ENCODE data around the gene MUC5B.

MUC5B gene

DNA sequence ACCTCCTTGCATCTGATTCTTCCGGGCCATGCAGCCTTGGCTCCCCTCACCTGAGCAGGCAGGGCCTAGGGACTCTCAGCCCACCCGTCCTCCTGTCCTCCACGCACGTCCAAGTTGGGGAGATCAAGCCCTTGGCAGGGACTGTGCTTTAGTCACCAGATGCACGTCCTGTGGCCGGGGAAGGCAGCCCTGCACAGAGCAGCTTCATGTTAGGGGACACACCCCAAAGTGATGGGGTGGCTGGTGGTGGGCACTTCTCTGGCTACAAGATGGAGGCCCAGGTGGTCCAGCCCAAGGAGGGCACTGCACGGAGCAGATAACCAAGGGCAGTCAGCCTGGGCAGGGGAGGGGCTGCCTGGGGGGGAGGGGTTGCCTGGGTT lies 1.2 kb downstream of the MUC5B start:
- DNase-seq: peak; percentile 41

DNA sequence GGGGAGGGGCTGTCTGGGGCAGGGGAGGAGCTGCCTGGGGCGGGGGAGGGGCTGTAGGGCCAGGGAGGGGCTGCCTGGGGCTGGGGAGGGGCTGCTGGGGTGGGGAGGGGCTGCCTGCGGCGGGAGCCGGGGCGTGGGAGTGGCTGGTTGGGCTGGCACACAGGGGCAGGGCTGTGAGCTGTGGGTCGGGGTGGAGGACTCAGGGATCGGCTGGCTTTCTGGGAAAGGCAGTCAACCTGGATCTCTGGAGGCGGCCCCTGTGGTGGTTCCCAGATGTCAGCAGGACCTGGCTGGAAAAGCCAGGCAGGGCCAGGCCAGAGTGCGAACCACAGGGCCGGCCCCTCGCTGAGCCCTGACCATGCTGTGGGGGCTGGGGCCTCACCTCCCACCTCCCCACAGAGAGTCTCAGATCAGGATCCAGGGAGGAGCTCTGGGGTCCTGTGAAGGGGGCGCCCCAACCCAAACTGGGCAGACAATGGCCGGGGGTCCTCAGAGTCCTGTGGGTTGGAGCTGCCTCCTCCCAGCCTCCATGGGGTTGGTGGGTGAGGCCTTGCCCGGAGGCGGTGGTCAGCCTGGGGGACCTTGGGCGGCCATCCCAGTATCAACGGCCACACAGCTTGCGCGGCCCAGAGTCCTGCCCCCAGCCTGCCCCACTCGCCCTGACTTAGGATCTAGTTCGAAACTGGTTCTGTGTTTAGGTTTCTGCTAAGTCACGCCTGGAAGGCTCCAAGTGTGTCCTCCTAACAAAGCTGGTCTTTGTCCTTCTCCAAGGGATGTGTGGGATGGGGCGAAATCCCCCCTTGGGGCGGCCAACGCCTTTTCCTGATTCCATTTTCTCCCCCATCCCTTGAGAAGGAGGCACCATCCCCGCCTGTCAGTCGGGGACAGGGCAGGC lies 1.9 kb downstream of the MUC5B start:
- DNase-seq: peak; percentile 57

DNA sequence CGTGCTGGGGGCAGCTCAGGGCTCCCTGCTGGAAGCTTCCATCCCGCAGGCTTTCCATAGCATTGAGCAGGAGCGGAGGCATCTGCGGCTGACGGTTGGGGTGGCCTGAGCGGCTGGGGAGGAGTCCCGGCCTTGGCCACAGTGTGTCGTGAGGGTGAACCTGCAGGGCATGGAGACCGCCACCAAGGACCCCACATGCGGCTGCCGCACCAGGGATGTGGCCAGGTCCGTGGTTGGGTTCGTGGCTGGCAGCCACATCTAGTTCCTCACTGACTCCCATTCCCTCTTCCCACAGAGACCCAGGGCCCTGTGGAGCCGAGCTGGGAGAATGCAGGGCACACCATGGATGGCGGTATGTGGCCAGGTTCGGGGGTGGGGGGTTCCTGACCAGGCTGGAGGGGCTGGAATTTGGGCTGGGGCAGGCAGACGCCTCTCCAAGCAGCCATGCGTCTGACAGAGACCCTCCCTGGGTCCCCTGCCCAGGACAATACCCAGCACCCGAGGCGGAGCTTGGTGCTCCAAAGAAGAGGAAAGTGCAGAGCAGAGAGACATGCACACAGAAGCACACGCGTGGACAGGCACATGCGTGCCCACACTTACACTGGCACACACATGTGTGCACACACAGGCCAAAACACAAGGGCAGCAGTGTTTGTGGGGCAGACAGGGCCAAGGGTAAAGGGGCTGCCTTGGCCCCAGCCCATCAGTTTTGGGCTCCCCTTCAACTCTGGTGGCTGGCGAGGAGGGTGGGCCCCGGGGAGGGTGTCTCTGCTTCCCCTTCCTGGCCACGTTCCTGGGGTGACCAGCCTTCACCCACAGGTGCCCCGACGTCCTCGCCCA lies 2.7 kb downstream of the MUC5B start:
- DNase-seq: peak; percentile 55

DNA sequence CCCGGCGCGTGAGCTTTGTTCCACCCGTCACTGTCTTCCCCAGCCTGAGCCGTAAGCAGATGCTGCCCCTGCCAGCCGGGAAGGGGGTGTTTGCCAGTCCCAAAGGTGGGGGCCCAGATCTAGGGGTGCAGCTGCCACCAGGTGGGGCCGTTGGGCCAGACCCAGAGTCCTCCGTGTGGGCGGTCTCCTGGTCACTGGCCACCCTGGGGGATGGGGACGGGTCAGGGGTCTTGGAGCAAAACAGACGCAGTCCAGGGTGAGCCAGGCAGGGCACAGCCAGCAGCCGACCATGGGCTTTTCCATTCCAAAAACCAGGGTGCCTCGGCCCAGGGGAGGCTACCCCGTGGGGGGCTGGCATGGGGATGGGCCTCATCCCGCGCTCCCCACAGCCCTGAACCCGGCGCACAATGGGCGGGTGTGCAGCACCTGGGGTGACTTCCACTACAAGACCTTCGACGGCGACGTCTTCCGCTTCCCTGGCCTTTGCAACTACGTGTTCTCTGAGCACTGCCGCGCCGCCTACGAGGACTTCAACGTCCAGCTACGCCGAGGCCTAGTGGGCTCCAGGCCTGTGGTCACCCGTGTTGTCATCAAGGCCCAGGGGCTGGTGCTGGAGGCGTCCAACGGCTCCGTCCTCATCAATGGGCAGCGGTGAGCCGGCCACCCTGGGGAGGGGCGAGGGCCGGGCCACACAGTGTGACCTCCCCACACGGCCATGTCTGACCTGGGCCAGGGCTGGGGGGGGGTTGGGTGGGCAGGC lies 3.5 kb downstream of the MUC5B start:
- peak; percentile 57 for DNase-seq

DNA sequence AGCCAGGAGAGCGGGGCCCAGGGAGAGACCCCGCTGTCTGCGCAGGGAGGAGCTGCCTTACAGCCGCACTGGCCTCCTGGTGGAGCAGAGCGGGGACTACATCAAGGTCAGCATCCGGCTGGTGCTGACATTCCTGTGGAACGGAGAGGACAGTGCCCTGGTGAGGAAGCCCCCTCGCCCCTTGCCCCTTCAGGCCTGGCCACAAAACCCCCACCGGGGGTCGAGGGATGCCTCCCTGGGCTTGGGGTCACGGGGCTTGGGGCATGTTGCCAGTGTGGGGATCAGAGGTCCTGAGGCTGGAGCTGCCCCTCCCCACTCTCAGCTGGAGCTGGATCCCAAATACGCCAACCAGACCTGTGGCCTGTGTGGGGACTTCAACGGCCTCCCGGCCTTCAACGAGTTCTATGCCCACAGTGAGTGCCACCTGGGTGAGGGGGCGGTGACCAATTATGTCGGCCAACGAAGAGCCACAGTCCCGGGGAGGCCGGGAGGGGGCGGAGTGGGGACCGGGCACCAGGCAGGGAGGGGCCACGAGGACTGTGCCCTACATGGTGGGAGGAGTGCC lies 4.2 kb downstream of the MUC5B start:
- peak; percentile 59 for DNase-seq

DNA sequence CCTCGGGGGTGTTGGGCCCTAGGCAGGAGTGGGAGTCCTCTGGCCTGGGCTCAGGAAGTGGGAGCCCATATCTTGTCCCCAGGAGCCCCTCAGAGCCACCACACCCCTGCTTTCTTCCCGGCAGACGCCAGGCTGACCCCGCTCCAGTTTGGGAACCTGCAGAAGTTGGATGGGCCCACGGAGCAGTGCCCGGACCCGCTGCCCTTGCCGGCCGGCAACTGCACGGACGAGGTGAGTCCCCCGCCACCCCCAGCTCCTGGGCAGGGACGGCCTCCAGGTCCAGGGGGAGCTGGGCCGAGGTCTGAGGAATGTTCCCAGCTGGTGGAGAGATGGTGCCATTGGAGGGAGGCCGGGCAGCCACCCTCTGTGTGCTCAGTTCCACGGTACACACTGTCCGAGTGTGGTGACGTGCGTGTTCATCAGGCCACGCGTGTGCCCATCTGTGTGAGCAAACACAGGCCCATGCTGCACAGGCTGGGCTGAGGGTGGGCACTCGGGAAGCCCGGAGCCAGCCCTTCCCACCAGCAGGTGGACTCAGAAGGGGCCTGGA lies 4.8 kb downstream of the MUC5B start:
- peak; percentile 44 for DNase-seq

DNA sequence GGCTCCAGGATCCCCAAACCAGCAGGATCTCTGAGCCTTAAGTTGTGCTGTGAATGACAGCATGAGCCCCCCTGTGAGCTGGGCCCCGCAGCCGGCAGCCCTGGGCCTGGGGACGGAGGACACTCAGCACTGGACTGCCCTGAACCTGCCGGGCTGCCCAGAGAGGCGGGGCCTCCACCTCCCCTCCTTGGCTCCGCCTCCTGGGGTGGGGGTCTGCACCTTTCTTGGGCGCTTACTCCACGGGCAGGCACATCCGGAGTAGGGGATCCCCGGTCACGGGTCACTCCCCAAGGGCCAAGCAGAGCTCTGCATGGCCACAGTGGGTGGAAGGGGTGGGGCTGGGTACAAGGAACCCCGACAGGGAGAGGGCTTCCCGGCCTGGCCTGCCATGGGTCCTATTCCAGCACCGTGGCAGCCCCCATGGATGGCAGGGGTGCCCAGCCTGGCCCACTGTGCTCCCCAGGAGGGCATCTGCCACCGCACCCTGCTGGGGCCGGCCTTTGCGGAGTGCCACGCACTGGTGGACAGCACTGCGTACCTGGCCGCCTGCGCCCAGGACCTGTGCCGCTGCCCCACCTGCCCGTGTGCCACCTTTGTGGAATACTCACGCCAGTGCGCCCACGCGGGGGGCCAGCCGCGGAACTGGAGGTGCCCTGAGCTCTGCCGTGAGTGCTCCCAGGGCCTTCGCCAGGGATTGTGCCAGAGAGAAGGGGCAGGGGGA lies 5.4 kb downstream of the MUC5B start:
- peak; percentile 58 for DNase-seq

DNA sequence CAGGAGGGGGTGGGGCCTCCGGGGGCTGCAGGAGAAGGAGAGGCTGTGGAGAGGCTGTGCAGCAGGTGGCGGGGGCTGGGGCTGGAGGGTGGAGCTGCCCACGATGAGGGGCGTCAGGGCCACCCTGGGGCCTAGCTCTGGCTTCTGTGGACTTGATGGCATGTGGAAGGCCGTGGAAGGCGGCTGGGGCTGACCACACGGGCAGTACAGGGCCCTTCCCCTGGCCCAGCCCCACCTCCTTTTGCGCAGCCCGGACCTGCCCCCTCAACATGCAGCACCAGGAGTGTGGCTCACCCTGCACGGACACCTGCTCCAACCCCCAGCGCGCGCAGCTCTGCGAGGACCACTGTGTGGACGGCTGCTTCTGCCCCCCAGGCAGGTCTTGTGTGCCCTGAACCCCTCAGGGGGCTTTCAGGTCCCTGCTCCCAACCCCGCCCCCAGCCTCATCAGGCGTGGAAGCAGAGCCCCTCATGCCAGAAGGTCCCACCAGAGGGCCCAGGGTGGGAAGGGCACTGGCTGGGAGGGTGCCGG lies 6.1 kb downstream of the MUC5B start:
- peak; percentile 55 for DNase-seq

DNA sequence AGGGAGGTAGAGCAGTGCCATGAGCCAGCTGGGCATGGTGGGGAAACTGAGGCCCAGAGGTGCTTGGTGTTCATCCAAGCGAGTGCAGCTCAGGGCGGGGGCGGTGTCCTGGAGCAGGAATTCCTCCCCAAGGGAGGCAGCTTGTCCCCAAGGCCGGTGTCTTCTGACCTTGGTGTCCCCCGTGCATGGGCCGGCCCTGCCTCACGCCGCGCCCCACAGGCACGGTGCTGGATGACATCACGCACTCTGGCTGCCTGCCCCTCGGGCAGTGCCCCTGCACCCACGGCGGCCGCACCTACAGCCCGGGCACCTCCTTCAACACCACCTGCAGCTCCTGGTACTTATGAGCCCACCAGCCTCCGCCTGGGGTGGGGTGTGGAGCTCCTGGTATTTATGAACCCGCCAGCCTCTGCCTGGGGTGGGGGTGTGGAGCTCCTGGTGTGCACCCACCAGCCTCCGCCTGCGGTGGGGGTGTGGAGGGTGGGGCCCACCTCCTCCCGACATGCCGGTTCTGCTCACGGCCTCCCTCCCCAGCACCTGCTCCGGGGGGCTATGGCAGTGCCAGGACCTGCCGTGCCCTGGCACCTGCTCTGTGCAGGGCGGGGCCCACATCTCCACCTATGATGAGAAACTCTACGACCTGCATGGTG lies 6.7 kb downstream of the MUC5B start:
- DNase-seq: peak; percentile 57

DNA sequence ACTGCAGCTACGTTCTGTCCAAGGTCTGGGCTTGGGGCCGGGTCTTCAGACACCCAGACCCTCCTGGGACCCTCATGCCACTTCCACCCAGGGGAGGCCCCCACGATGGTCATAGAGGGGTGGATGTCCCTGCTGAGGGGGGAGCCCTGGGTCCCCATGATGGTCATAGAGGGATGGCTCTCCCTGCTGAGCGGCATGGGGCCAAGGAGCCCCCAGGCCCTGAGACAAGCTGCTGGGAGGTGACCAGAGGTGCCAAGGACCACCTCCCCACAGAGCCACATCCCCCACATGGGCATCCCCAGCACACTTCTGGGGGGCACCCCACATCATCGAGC lies 7.2 kb downstream of the MUC5B start:
- DNase-seq: peak; percentile 55

DNA sequence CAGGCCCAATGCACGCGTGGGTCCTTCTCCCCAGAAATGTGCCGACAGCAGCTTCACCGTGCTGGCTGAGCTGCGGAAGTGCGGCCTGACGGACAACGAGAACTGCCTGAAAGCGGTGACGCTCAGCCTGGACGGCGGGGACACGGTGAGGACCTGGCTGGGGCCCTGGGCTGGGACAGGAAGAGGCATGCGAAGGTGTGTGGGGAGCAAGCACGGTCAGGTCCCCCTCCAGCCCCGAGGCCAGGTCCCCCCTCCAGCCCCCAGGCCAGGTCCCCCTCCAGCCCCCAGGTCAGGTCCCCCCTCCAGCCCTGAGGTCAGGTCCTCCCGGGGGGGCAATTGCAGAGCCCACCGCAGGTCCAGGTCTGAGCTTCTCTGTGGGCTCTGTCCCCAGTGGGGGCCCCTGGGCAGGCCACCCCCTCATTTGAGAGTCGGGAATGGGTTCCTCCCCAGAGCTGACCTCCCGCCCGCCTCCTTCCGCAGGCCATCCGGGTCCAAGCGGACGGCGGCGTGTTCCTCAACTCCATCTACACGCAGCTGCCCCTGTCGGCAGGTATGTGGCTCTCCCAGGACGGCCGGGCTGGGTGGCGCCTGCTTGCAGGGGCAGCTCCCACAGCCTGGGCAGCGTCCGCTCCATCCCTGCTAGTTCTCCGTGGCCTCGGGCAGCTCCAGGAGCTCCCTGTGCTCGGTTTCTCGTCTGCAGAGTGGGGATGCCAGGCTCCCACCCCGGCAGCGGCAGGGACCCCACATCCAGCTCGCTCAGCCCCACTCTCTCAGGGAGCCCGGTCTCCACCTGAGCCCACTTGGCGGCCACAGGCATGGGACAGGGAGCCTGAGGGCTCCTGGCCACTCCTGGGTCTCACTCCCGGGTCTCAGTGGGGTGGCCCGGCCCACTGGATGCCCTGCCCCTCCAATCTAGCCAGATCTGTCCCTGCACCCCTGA lies 7.9 kb downstream of the MUC5B start:
- DNase-seq: peak; percentile 59

DNA sequence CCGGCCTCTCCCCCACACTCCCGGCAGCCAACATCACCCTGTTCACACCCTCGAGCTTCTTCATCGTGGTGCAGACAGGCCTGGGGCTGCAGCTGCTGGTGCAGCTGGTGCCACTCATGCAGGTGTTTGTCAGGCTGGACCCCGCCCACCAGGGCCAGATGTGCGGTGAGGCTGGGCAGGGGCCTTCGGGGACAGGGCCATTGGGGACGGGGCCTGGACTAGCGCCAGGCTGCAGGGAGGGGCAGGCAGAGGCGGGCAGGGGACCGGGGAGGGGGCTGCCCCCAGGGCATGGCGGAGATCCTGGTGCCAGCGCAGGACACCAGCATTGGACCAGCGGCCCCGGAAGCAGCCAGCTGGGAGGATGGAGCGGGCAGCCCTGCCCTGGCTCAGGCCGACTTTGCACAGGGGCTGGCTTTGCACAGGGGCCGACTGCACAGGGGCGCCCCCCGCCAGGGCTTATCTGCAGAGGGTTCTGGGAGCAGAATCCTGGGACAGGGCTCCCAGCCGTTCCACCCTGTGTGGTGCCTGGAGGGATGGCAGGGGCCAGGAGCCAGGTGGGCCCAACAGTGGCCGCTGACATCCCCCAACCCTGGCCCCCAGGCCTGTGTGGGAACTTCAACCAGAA lies 8.6 kb downstream of the MUC5B start:
- peak; percentile 57 for DNase-seq

DNA sequence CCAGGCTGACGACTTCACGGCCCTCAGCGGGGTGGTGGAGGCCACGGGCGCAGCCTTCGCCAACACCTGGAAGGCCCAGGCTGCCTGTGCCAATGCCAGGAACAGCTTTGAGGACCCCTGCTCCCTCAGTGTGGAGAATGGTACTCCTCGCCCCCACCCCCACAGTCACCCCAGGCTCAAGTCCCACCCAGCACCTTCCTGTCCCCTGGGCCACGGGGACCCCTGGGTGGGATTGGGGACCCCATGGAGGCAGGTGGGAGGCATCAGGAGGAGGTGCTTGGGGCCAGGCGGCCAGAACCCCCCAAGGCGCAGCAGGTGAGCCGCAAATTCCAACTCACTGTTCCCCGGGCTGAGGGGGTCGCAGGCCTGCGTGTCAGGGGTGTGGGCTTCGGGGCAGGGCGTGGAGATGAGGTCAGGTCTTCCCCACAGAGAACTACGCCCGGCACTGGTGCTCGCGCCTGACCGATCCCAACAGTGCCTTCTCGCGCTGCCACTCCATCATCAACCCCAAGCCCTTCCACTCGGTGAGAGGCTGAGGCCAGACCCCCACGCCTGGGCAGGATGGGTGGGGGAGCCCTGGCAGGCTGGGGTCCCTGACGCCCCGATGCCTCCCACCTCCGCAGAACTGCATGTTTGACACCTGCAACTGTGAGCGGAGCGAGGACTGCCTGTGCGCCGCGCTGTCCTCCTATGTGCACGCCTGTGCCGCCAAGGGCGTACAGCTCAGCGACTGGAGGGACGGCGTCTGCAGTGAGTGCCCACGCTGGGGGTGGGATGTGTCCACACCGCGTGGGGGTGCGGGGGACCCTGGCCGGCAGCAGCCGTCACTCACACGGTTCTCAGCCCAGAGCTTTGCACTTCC lies 9.4 kb downstream of the MUC5B start:
- peak; percentile 59 for DNase-seq

DNA sequence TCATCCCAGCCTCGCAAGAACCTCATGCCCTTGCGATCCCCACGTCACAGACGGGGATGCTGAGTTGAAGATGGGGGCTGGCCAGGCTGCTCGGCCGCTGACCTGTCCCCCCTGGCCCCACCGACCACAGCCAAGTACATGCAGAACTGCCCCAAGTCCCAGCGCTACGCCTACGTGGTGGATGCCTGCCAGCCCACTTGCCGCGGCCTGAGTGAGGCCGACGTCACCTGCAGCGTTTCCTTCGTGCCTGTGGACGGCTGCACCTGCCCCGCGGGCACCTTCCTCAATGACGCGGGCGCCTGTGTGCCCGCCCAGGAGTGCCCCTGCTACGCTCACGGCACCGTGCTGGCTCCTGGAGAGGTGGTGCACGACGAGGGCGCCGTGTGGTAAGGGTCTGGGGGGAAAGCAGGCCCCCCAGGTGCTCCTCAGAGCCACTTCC lies 10.0 kb downstream of the MUC5B start:
- DNase-seq: no peak

DNA sequence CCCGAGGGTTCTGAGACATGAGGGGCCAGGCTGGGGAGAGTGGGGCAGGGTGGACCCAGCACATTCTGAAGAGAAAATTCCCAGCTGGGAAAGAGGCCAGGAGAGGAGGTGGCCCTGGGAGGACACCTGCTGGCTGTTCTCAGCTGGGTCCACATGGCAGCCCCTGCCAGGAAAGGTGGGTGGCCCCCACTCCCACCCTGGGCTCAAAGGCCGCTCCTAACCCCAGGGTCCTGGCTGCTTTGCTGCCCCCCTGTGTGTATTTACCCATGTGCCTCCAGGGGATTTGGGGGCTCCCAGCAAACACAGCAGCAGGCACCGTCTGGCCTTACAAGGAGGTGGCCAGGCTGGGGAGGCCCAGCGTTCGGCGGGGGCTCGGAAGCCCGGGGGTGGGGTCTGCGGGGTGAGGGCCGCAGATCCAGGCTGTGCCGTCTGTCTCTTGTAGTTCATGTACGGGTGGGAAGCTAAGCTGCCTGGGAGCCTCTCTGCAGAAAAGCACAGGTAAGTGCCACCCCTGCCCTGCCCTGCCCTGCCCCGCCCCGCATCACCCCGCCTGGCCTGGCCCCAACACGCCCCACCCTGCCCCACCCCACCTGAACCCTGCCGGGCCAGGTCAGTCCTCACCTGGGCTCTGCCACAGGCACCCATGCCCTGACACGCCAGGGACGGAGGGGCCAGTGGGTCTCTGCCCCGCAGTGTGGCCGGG lies 10.6 kb downstream of the MUC5B start:
- DNase-seq: peak; percentile 45

DNA sequence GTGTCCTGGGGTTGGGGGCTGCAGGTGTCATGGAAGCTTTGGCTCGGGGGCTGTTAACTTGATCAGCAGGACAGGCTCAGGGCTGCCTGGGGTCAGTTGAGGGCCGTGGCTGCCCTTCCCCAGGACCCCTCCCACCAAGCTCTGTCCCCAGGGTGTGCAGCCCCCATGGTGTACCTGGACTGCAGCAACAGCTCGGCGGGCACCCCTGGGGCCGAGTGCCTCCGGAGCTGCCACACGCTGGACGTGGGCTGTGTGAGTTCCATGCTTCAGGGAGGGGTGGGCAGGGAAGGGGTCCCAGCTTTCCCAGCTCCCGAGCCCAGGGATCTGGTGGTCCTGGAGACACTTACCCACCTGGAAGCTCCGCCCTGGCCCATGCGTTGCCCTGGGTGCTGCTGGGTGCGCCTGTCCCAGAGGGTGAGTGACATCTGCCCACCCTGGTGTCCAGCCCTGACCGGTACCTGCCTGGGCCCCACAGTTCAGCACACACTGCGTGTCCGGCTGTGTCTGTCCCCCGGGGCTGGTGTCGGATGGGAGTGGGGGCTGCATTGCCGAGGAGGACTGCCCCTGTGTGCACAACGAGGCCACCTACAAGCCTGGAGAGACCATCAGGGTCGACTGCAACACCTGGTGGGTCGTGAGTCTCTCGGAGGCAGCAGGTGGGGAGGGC lies 11.3 kb downstream of the MUC5B start:
- DNase-seq: peak; percentile 54

DNA sequence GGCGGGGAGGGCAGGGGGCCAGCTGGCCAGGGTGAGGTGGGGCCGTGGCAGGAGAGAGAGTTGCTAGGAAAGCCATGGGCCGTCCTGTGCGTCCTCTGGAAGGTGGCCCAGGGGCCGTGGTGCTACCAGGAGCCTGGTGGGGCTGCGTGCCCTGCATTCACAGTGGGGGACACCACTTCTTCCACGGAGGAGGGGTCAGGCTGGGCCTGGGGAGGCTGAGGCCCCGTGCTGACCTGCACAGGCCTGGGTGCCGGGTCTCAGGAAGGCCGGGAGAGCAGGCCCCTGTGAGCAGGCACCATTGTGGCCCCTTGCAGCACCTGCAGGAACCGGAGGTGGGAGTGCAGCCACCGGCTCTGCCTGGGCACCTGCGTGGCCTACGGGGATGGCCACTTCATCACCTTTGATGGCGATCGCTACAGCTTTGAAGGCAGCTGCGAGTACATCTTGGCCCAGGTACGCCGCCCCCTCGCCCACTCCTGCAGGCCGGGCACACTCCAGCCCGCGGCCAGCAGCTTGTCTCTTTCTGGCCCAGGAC lies 12.0 kb downstream of the MUC5B start:
- peak; percentile 59 for DNase-seq

Data from activated effector memory CD4-positive, alpha-beta T cell treated with anti-CD3 and anti-CD28 coated beads, Interleukin-2, amount 50 U/mL, for 16 hours (primary cell).